Nephron (organoid): ENCODE data around the gene CELA2B.

Experiments
- H3K27ac Mint-ChIP-seq, 3 experiments: 2 replicates each; pipeline ENCODE4 v1.8.0; 2020; ENCODE audit warnings: mixed read lengths in 3 of 3, mild to moderate bottlenecking in 2 of 3, moderate library complexity in 1 of 3
- H3K27me3 Mint-ChIP-seq: 2 replicates; pipeline ENCODE4 v1.8.0; 2021; ENCODE audit warnings: low read depth, mild to moderate bottlenecking, moderate library complexity, mixed read lengths
- H3K36me3 Mint-ChIP-seq: 2 replicates; pipeline ENCODE4 v1.8.0; 2020; ENCODE audit warnings: low read depth, mixed read lengths
- H3K4me1 Mint-ChIP-seq: 2 replicates; pipeline ENCODE4 v1.8.0; 2020; ENCODE audit warnings: mixed read lengths
- H3K4me3 Mint-ChIP-seq, 3 experiments: 2 replicates each; pipeline ENCODE4 v1.8.0; 2020; ENCODE audit warnings: mild to moderate bottlenecking in 3 of 3, mixed read lengths in 3 of 3, moderate library complexity in 2 of 3
- H3K9me3 Mint-ChIP-seq: 2 replicates; pipeline ENCODE4 v1.8.0; 2020; ENCODE audit warnings: mixed read lengths
- CTCF ChIP-seq, 3 experiments: fragments of 200-600 bp; sonication (generic); IDR thresholded peaks; one replicate each; pipeline ENCODE4 v1.5.0; 2021; ENCODE audit warnings: antibody characterized with exemption in 3 of 3; ENCODE audit not compliant: unreplicated experiment in 3 of 3

The CELA2B gene

GRCh38 chr1:15507278-15507677 is 31.4 kb downstream of the CELA2B start:
- Mint-ChIP-seq H3K9me3 (no peaks in the 10 kb centered on the region), H3K4me3 (no peak overlapping the region), H3K4me1 (no peaks in the 10 kb centered on the region), H3K36me3 (peaks cover 20% of the 10 kb centered on the region), H3K27me3 (no peaks in the 10 kb centered on the region), H3K27ac (no peak overlapping the region)
- TF ChIP-seq CTCF (IDR thresholded peaks at IDR 0.05; ENCODE audit: unreplicated experiment in 3 of 3) = no peak

- TF ChIP-seq CTCF (IDR thresholded peaks at IDR 0.05; ENCODE audit: unreplicated experiment in 3 of 3) = no peak
- Mint-ChIP-seq H3K27me3 (no peaks in the 10 kb centered on the region), H3K4me1 (no peaks in the 10 kb centered on the region), H3K9me3 (no peaks in the 10 kb centered on the region), H3K36me3 (peaks cover 25% of the 10 kb centered on the region), H3K27ac (no peak overlapping the region), H3K4me3 (no peak overlapping the region)
Measured at GRCh38 chr1:15508700-15509487, 33.0 kb downstream of the CELA2B start.

- no peaks in the 10 kb centered on the region for H3K4me1 Mint-ChIP-seq
- H3K9me3 Mint-ChIP-seq = no peaks in the 10 kb centered on the region
- H3K27me3 Mint-ChIP-seq = no peaks in the 10 kb centered on the region
- H3K36me3 Mint-ChIP-seq = peaks cover 25% of the 10 kb centered on the region
- no peak overlapping the region for H3K4me3 Mint-ChIP-seq
- H3K27ac Mint-ChIP-seq = no peak overlapping the region
- TF ChIP-seq CTCF (IDR thresholded peaks at IDR 0.05; ENCODE audit: unreplicated experiment in 3 of 3) = no peak
Measured at GRCh38 chr1:15509586-15509985, 33.7 kb downstream of the CELA2B start.

GRCh38 chr1:15510611-15511405 is 34.9 kb downstream of the CELA2B start:
- no peak overlapping the region for H3K4me3 Mint-ChIP-seq
- H3K27me3 Mint-ChIP-seq = no peaks in the 10 kb centered on the region
- TF ChIP-seq CTCF (IDR thresholded peaks at IDR 0.05; ENCODE audit: unreplicated experiment in 3 of 3) = no peak
- peaks cover 31% of the 10 kb centered on the region for H3K36me3 Mint-ChIP-seq
- no peaks in the 10 kb centered on the region for H3K4me1 Mint-ChIP-seq
- H3K9me3 Mint-ChIP-seq = no peaks in the 10 kb centered on the region
- no peak overlapping the region for H3K27ac Mint-ChIP-seq

GRCh38 chr1:15513192-15513591 is 37.3 kb downstream of the CELA2B start:
- TF ChIP-seq CTCF (IDR thresholded peaks at IDR 0.05; ENCODE audit: unreplicated experiment in 3 of 3) = no peak
- H3K36me3 Mint-ChIP-seq = peaks cover 40% of the 10 kb centered on the region
- H3K4me3 Mint-ChIP-seq = no peak overlapping the region
- H3K9me3 Mint-ChIP-seq = no peaks in the 10 kb centered on the region
- no peaks in the 10 kb centered on the region for H3K27me3 Mint-ChIP-seq
- H3K4me1 Mint-ChIP-seq = peaks cover under 1% of the 10 kb centered on the region
- no peak overlapping the region for H3K27ac Mint-ChIP-seq
